ENCODE data around the gene KDELR1. TPM values are rescaled to one million over a fixed set of nuclear protein-coding genes. Genes with fewer than 3 reads are reported as not detected.

The KDELR1 gene
- total RNA-seq, 4 donors from 2014 or later, result 62.5 to 99.1 (median 78.6) TPM

- no peak for TF ChIP-seq CTCF (IDR thresholded peaks at IDR 0.05; ENCODE audit: low read depth)
Measured at GRCh38 chr19:48390188-48391099, 907 bp downstream of the KDELR1 start.

- TF ChIP-seq CTCF (IDR thresholded peaks at IDR 0.05; ENCODE audit: low read depth), result no peak
Measured at GRCh38 chr19:48386981-48387380, 4.4 kb downstream of the KDELR1 start.

DNA sequence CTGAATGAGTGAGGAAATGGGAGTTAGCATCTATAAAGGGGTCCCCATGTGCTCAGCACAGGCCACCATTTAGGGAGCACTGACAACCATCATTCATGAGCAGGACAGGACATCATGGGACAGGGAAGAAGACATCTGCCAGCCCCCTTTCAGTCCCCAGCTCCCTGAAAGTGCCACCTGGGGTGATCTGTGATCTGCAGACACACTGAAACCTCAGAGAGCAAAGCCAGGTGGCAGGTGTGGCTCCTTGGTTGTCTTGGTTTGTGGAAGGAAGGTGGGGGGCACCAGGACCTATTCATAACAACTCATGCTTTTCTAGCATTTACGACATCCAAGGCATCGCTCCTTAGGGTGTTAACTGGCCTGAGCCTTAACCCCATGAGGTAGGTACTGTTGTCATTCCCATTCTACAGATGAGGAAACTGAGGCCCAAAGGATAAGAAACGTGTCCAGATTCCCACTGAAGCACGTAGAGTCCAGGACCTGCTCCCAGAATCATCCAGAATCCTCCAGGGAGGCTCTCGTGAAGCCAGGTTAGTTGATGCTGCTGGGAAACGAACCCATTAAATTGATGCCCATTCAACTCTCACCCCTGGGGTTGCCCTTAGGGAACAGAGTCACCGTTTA, 5.8 kb downstream of the KDELR1 start:
- no peak for TF ChIP-seq CTCF (IDR thresholded peaks at IDR 0.05; ENCODE audit: low read depth)

GRCh38 chr19:48382286-48382685, 9.1 kb downstream of the KDELR1 start:
- TF ChIP-seq CTCF (IDR thresholded peaks at IDR 0.05; ENCODE audit: low read depth), result no peak

GRCh38 chr19:48381178-48381950, 10.0 kb downstream of the KDELR1 start:
- no peak for TF ChIP-seq CTCF (IDR thresholded peaks at IDR 0.05; ENCODE audit: low read depth)

- TF ChIP-seq CTCF (IDR thresholded peaks at IDR 0.05; ENCODE audit: low read depth), result no peak
Measured at GRCh38 chr19:48379058-48379457, 12.3 kb downstream of the KDELR1 start.

- TF ChIP-seq CTCF (IDR thresholded peaks at IDR 0.05; ENCODE audit: low read depth), result no peak
Measured at GRCh38 chr19:48378194-48378570, 13.2 kb downstream of the KDELR1 start.

Data from subcutaneous adipose tissue (tissue), 4 donors.